GM18511 (cell line): ENCODE data around the gene ENOX2.
"Not testable (repeated sequence)": the region's sequence is repeated elsewhere in the genome, so short reads cannot be mapped to it uniquely, and the experiment has no call there.

Experiments
- ATAC-seq: cut with Tn5 transposase; IDR thresholded peaks from one replicate; pipeline ENCODE4 v1.9.1; 2021; ENCODE audit warnings: mild to moderate bottlenecking, moderate library complexity; ENCODE audit not compliant: unreplicated experiment

Gene ENOX2

DNA sequence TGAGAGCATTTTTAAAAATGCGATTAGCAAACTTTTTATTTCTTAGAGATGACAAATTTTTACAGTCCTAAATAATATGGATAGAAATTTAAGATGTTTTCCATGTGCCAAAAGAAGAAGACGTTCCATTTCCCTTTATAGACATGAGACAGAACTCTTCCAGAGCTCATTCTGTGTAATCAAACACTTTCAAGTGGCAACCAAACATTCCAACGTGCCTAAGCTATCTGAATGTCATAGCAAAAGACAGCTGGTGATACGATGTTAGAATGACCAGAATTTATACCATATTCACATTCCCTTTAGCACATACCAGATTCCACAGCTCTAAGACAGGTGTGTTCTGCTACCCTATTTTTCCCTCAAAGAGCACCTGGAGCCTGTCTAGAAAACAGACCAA, 133.2 kb downstream of the ENOX2 start:
- ATAC-seq = no peak

GRCh38 chrX:130758072-130758471, 144.9 kb downstream of the ENOX2 start:
- no peak for ATAC-seq

DNA sequence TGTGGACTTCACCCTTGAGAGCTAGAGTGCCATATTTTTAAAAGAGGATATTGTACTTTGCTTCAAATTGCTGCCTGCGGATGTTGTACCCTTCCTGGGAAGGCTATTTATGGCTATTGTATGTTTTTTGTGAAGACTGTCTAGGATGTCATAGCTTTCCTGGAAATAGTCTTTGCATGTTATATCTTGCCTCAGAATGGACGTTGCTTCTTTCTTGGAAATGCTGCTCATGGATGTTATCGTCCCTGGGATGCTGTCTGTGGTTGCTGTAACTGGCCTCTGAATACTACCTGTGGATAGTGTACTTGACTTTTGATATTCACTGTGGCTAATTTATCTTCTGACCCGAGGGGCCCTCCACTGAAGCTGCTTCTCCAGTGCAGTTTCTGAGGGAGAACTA, 146.8 kb downstream of the ENOX2 start:
- ATAC-seq = no peak

- ATAC-seq = no peak
Observed at GRCh38 chrX:130754353-130754752, 148.7 kb downstream of the ENOX2 start.

DNA sequence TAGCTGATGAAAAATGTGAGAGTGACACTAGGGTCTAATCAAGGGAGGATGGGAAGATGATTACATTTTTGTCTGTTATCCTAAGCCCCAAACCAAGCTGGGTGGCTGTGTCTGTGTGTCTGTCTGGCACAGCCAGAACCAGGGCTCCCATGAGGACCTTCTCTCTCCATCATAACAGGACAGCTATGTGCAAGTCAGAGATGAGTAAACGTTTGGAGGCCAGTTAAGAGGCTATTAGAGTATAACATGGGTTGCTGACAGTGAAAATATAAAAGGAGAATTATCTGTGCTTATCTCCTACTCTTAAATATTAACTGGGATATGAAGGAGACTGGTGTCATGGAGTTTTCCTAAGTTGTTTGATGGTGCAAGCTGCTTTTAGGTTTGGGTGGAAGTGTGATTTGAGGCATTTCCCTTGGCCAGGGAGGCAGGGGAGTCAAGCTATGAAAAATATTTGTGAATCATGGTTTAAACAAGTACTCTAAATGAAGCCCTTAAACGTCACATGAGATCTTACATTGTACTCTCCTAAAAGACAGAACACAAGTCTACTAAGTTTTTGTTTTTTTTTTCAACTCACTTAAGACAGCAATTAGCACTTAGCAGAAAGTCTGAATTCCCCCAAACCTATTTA, 156.2 kb downstream of the ENOX2 start:
- ATAC-seq = no peak

GRCh38 chrX:130746077-130746476, 156.9 kb downstream of the ENOX2 start:
- no peak for ATAC-seq

DNA sequence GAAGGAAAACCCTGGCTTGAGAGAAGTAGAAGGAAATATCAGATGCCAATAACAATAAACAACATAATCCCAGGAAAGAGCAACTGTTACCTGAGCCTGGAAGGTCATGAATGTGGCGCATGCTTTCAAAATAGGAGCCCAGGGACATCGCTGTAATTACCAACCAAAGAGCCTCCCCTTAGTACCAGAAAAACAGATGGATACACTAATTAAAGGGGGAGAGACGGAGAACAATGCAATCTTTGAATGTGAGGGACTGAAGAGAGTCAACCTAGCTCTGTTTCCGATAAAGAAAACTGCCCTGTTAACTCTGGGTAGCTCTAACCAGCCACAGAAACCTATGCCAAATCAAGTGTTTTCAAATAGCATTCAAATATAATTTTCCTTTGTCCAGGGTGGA, 161.4 kb downstream of the ENOX2 start:
- no peak for ATAC-seq

- no peak for ATAC-seq
Observed at GRCh38 chrX:130741151-130741550, 161.9 kb downstream of the ENOX2 start.

- ATAC-seq = no peak
Observed at GRCh38 chrX:130738638-130739195, 164.3 kb downstream of the ENOX2 start.

DNA sequence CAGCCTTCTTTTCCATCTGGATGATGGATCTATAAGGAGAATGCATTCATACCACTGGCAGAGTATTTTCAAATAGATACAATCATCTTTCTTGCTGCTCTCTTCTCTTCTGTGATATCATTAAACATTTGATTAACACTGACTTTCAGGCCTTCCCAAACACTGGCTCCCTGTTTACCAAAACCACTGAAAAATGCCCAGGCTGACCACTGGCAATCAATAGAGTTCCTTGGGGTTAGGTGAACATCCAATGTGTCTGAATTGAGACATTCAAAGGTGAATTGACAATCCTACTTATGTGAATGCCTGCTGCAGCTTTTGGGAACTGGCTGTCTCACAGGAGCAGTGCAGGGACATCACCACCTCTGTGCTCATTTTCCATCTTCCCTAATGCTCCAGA, 168.3 kb downstream of the ENOX2 start:
- no peak for ATAC-seq

GRCh38 chrX:130728208-130728607, 174.8 kb downstream of the ENOX2 start:
- no peak for ATAC-seq

GRCh38 chrX:130726661-130727060, 176.3 kb downstream of the ENOX2 start:
- ATAC-seq = no peak

GRCh38 chrX:130725519-130725918, 177.5 kb downstream of the ENOX2 start:
- no peak for ATAC-seq

- no peak for ATAC-seq
Observed at GRCh38 chrX:130719413-130719812, 183.6 kb downstream of the ENOX2 start.

DNA sequence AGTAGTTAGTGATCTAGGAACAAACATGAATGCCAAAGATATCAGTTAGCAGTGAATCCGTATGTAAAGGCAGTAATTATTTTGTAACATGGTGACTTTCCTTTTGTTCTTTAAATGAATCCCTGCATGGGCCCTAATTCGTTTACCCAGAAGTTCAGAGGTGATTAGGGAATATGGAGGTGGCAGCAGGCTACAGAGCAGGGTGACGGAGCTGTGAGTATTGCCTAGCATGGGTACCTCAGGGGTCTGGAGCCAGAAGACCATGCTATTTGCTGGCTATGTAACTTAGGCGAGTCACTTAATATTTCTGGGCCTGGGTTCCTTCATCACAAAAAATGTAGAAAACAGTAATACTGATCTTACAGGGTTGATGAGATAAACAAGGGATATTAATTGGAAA, 184.9 kb downstream of the ENOX2 start:
- no peak for ATAC-seq

- ATAC-seq = no peak
Observed at GRCh38 chrX:130716781-130717413, 186.1 kb downstream of the ENOX2 start.

DNA sequence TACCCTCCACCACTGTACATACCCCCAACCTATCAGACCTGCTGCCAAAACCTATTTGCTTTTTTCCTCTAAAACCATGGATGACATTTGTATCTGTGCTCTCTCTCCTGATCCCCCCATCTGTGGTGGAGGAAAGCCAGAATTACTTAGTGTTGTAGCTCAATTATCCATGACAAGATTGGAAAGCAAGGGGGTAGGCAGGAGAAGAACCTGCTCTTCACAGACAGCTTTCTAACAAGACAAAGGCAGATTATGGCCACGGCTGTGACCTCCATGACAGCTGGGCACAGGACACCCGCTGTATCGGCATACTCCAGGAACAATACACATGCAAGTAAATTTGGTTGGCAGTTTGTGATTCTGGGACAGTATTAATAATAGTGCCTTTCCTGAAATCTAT, 186.7 kb downstream of the ENOX2 start:
- no peak for ATAC-seq

GRCh38 chrX:130715299-130715698, 187.7 kb downstream of the ENOX2 start:
- ATAC-seq = no peak

GRCh38 chrX:130714665-130715064, 188.3 kb downstream of the ENOX2 start:
- no peak for ATAC-seq

- ATAC-seq = no peak
Observed at GRCh38 chrX:130714135-130714534, 188.9 kb downstream of the ENOX2 start.

DNA sequence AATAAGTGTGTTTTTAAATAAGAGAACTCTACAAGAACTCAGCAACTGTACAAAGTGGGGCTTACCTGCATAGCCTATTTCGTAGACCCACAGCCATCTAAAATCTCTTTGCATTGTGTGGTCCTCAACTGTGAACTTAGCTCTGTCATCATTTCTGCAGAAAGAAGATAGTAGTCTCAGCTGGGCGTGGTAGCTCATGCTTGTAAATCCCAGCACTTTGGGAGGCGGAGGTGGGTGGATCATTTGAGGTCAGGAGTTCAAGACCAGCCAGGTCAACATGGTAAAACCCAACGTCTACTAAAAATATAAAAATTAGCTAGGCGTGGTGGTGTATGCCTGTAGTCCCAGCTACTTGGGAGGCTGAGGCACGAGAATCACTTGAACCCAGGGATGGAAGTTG, 193.8 kb downstream of the ENOX2 start:
- ATAC-seq = not testable (repeated sequence)

- no peak for ATAC-seq
Observed at GRCh38 chrX:130705591-130705990, 197.4 kb downstream of the ENOX2 start.
